ENCODE data around the gene CNIH1.
A peak's percentile ranks its signal among the peaks of the same experiment; 100 is the strongest.

Gene CNIH1

GRCh38 chr14:54440873-54441868 lies at the start of gene CNIH1:
CNIH1 (minus strand) TSS chr14:54441374; CDS start chr14:54441327, 47 bp downstream.
- DNase-seq, result peak; percentile 64

DNA sequence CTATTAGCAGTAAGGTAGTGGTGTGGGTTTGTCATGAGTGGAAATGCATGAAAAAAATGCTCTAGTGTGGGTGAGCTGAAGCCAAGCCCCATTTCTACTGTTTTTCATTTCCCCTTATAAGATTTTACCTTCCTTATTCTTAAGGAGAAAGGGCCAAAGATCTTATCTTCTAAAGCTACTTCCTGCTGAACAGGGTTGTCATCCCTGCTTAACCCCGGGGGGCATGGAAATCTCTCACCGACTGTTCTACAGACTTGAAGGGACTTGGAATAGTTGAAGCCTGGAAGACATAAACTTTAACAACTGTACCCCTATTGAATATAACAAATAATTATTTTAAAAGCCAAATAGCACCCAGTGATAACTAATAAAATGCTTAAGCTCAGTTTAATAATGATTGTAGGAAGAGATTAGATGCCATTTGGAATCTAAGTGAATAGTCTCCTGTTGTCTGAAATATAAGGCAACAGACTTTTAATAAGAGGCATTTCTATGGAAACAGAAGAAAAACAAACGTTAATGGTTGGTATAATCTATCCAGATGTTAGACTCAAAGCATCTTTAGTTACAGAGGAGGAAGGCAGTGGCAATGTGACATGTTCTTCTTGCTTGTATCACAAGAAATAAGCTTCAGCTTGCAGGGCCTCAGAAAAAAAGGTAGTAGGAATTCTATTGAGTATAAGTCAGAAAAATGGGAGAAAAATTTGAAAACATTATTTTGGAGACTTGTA lies 49.4 kb upstream of the CNIH1 start:
- no peak for DNase-seq

- DNase-seq, result no peak
Observed at GRCh38 chr14:54489731-54490444, 48.7 kb upstream of the CNIH1 start.

DNA sequence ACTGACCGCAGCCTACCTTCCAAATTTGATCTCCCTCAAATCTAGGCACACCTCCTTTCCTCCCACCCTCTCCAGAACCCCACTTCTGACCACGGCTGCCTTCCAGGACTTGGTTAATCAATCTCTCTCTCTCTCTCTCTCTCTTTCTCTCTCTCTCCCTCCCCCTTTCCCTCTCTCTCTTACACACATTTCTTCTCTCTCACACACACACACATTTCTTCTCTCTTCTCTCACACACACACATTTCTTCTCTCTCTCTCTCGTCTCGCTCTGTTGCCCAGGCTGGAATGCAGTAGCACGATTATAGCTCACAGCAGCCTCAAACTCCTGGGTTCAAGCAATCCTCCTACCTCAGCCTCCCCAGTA lies 48.1 kb upstream of the CNIH1 start:
- DNase-seq, result no peak

GRCh38 chr14:54488646-54489317 lies 47.6 kb upstream of the CNIH1 start, which contains the start of gene GMFB:
GMFB (minus strand) TSS chr14:54488980; CDS start chr14:54488927, 53 bp downstream.
- peak; percentile 69 for DNase-seq

GRCh38 chr14:54488318-54488645 lies 47.1 kb upstream of the CNIH1 start:
- DNase-seq, result no peak

GRCh38 chr14:54487771-54488170 lies 46.6 kb upstream of the CNIH1 start:
- DNase-seq, result no peak

- DNase-seq, result no peak
Observed at GRCh38 chr14:54486685-54487084, 45.5 kb upstream of the CNIH1 start.

DNA sequence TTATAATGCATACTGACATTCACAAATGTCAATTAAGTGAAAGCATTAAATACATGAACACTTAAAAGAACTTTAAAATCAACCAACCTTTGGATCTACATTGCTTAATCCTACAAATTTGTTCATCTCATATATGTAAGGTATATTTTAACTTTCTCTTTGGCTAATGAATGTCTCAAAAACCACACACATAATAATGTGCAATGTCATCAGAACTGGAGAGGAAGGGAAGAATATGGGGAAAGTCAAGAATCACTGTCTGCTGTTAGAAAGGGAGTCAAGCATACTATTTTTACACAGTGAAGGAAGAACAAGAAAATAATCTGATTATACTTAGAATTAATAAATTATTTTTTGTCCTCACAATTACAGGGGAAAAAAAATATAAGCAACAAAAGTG lies 42.7 kb upstream of the CNIH1 start:
- no peak for DNase-seq

DNA sequence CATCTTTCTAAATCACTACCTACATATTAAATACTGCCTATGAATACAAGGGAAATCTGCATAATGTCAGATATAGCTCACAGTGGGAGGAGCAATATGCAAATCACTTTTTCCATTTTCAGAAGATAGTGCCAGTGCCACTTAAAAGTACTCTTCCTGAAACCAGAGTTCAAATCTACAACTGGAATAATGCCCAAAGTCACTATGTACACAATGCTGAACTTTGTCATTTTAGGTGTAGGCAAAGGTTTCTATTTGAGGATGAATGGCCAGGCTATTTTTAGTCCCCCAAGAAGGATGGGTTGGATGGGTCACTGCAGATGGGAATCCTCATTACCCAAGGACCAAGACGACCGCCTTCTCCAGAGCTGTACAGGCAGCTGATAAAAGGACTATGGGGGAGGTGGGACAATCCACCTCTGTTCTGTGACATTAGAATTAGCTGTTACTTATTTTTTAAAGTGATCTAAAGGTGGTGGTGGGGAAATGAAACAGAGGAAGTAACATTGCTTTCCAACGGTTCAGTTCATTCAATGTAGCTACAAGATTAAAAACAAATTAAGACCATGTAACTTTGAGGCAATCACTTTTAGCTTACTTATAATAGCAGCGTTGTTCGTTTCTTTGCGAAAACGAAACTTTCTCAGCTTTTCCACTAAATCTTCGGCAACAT lies 42.0 kb upstream of the CNIH1 start:
- no peak for DNase-seq

DNA sequence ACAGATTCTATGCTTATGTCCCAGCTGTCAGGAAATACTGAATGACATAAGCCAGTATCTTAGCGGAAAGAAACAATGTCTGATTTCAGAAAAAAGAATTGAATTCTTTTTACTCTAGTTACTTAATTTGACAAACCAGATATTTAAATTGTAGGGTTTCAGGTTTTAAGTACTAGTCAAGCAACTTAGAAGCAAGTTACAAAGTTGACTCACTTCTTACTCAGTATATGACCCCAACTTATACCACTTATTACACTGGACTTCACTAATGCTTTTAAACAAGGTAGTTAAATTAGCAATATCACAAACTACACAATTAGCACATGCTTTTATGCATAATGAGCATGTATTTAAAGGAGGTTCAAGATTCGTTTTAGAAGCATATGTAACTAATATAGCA lies 40.5 kb upstream of the CNIH1 start:
- no peak for DNase-seq

DNA sequence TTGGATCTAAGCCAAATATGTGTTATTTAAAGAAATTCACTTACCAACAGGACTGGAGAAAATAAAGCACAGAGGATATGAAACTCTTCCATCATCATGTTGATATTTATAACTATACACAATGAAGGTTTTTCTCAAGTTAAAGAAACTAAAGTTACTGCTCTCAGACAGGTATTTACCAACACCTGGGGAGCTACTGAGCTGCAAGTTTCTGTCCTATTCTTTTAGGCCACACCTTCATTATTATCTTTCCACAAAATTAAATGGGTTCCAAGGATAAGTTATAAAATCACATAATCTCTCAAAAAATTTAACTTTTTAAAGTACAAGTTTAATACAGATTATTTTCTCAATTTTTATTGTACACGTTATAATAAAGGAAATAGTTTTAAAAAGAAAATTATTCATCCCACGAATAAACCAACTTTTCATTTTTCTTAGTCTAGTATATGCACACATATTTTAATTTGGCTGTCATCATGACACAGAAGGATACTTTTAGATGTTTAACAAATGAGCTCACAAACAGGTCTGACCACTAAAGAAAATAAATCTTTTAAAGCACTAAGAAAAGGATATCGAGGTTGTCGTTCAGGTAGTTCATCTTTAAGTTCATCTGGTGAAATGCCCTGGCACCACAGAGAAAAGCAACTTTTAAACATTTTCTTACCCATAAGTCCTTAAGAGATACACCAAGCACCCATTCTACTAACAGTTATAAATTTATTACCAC lies 39.8 kb upstream of the CNIH1 start:
- DNase-seq, result no peak

DNA sequence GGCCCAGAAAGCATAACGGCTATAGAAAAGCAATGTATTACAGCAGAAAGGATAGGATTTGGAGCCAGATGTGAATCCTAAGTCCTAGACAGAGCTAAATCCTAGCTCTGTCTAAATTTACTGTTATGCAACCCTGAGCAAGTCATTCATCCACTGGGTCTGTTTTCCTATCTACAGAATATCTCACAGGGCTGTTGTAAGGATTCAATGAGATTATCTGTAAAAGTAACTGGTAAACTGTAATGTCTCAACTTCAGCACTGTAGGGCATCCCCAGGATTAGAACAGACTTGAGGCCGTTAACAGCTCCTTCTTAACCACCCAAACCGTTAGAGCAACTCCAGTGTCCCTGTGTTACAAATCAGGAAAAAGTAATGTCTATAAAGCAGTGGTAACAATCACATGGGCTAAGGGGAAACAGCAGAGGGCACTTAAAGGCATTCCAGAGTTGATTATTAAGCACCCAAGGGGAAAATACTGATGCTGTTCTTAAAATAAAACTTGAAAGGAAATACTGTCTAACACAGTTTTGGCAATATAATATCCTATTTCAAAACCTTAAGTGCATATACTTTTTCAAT lies 37.6 kb upstream of the CNIH1 start:
- DNase-seq, result no peak

DNA sequence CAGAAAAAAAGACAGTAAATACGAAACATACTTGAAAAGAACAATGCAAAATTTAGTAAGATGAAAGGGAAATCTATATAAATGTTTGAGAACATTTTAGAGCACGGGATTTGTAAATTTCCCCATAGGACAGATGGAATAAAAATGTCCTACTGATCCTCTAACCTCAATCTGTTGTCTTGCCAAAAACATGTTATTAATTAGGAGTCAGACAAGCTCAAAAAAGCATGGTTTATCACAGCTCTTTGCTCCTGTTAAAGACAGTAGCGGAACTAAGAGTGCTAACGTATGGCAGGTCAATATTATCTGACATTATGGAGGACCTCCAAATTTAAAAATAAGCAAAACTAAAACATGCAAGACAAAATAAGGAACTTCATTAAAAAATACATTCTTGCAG lies 34.7 kb upstream of the CNIH1 start:
- DNase-seq, result no peak

- no peak for DNase-seq
Observed at GRCh38 chr14:54475187-54475899, 34.2 kb upstream of the CNIH1 start.

- no peak for DNase-seq
Observed at GRCh38 chr14:54474232-54474793, 33.1 kb upstream of the CNIH1 start.

DNA sequence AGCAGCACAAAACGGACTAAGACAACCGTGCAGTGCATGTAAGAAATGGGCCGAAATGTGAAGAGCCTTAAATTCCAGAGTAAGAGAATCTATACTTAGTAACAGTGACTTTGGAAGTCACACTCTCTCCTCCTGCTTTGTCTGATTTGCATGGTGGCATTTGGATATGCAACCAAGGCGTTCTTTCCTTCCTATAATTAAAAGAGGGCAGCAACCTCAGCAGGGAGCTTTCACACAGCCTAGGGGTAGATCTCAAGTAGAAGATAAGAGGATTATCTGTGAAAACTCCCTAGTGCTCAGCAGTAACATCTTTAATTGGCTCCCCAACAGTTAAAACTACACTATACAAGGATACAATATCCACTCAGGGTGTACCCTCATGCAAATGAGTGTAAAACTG lies 31.1 kb upstream of the CNIH1 start:
- no peak for DNase-seq

- no peak for DNase-seq
Observed at GRCh38 chr14:54471641-54472040, 30.5 kb upstream of the CNIH1 start.

- no peak for DNase-seq
Observed at GRCh38 chr14:54470701-54471100, 29.5 kb upstream of the CNIH1 start.

- DNase-seq, result no peak
Observed at GRCh38 chr14:54467280-54467679, 26.1 kb upstream of the CNIH1 start.
